ENCODE measurements around the gene SCFD2. TPM values are rescaled to one million over a fixed set of nuclear protein-coding genes. Genes with fewer than 3 reads are reported as not detected.
A peak's percentile ranks its signal among the peaks of the same experiment; 100 is the strongest.
"Not testable (repeated sequence)": the region's sequence is repeated elsewhere in the genome, so short reads cannot be mapped to it uniquely, and the experiment has no call there.

Gene SCFD2
- total and polyA plus RNA-seq, 10 of the 15 experiments (the other 5 are each of a cell fraction or from before 2014, with no cell fraction given) = 4.8 to 37.6 (median 24.9) TPM

GRCh38 chr4:53219148-53219547 is 146.7 kb downstream of the SCFD2 start:
- H3K4me1 ChIP-seq (ENCODE audit: control insufficient read depth, insufficient read depth, low read length); H3K4me2 ChIP-seq (ENCODE audit: control insufficient read depth, insufficient read depth); H4K20me1 ChIP-seq (ENCODE audit: control insufficient read depth, insufficient read depth); FAIRE-seq; H3K9ac ChIP-seq (ENCODE audit: control insufficient read depth, insufficient read depth, low read length); H3K36me3 ChIP-seq (ENCODE audit: control insufficient read depth in 2 of 2, insufficient read depth in 2 of 2, low read length in 1 of 2); RAD21 ChIA-PET (ENCODE audit: unreplicated experiment); DNase-seq (ENCODE audit: low read depth, low spot score); H2AFZ ChIP-seq (ENCODE audit: control insufficient read depth, low read depth, low read length); H3K4me3 ChIP-seq; in situ Hi-C loops (cut with MboI); BruUV-seq (replicated peaks); H3K79me2 ChIP-seq (ENCODE audit: control insufficient read depth, insufficient read depth, low read length); H3K9me3 ChIP-seq (replicated peaks; ENCODE audit: control insufficient read depth, insufficient read depth, low read length); intact Hi-C loops (cut with micrococcal nuclease; ENCODE audit: unreplicated experiment); H3K27ac ChIP-seq (ENCODE audit: control insufficient read depth, insufficient read depth); H3K27me3 ChIP-seq (replicated peaks in 1 of 2; ENCODE audit: control insufficient read depth in 2 of 2, insufficient read depth in 2 of 2, low read length in 1 of 2); CTCF ChIA-PET; ATAC-seq: not testable (repeated sequence)
- SMC1A ChIA-PET (ENCODE audit: uncharacterized antibody, unreplicated experiment) = interaction anchor here (1.5 kb wide), 1 partner anchor 435 kb away, joined by 5 read pairs; no protein-coding TSS in a partner anchor
- POLR2A ChIA-PET = interaction anchor here (0.6 kb wide), 1 partner anchor 131 kb away, joined by 5 read pairs; no protein-coding TSS in a partner anchor
- WGBS (ENCODE audit: insufficient coverage, insufficient replicate concordance, low lambda C conversion rate, missing lambda C conversion rate) = 90% methylated on average over 16 of the region's 16 CpGs

GRCh38 chr4:53208753-53209152 is 157.1 kb downstream of the SCFD2 start:
- H3K27ac ChIP-seq (ENCODE audit: control insufficient read depth, insufficient read depth) = no peak overlapping the region
- TF ChIP-seq, protein P1, sequence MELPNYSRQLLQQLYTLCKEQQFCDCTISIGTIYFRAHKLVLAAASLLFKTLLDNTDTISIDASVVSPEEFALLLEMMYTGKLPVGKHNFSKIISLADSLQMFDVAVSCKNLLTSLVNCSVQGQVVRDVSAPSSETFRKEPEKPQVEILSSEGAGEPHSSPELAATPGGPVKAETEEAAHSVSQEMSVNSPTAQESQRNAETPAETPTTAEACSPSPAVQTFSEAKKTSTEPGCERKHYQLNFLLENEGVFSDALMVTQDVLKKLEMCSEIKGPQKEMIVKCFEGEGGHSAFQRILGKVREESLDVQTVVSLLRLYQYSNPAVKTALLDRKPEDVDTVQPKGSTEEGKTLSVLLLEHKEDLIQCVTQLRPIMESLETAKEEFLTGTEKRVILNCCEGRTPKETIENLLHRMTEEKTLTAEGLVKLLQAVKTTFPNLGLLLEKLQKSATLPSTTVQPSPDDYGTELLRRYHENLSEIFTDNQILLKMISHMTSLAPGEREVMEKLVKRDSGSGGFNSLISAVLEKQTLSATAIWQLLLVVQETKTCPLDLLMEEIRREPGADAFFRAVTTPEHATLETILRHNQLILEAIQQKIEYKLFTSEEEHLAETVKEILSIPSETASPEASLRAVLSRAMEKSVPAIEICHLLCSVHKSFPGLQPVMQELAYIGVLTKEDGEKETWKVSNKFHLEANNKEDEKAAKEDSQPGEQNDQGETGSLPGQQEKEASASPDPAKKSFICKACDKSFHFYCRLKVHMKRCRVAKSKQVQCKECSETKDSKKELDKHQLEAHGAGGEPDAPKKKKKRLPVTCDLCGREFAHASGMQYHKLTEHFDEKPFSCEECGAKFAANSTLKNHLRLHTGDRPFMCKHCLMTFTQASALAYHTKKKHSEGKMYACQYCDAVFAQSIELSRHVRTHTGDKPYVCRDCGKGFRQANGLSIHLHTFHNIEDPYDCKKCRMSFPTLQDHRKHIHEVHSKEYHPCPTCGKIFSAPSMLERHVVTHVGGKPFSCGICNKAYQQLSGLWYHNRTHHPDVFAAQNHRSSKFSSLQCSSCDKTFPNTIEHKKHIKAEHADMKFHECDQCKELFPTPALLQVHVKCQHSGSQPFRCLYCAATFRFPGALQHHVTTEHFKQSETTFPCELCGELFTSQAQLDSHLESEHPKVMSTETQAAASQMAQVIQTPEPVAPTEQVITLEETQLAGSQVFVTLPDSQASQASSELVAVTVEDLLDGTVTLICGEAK (IDR thresholded peaks at IDR 0.05; ENCODE audit: borderline replicate concordance) = no peak
- no peak for TF ChIP-seq EP300 (IDR thresholded peaks at IDR 0.05; ENCODE audit: borderline replicate concordance in 1 of 2, control insufficient read depth in 1 of 2, low read depth in 2 of 2, low read length in 2 of 2)
- no peak for TF ChIP-seq NR2C2 (IDR thresholded peaks at IDR 0.05; ENCODE audit: borderline replicate concordance, control insufficient read depth, insufficient read length, low read depth)
- no peaks in the 10 kb centered on the region for H3K9me3 ChIP-seq (replicated peaks; ENCODE audit: control insufficient read depth, insufficient read depth, low read length)
- DNase-seq (ENCODE audit: low read depth, low spot score) (no peak), FAIRE-seq (peak; percentile 7), ATAC-seq (no peak)
- 99% methylated on average over 3 of the region's 3 CpGs for WGBS (ENCODE audit: insufficient coverage, insufficient replicate concordance, low lambda C conversion rate, missing lambda C conversion rate)
- H3K4me2 ChIP-seq (ENCODE audit: control insufficient read depth, insufficient read depth) = no peak overlapping the region
- SMC1A ChIA-PET (ENCODE audit: uncharacterized antibody, unreplicated experiment) = no interaction called here
- CTCF ChIA-PET = interaction anchor here (1.6 kb wide), 1 partner anchor 10 kb away, joined by 5 read pairs; no protein-coding TSS in a partner anchor
- H3K79me2 ChIP-seq (ENCODE audit: control insufficient read depth, insufficient read depth, low read length) = no peaks in the 10 kb centered on the region
- H3K9ac ChIP-seq (ENCODE audit: control insufficient read depth, insufficient read depth, low read length) = no peak overlapping the region
- no peaks in the 10 kb centered on the region for H3K36me3 ChIP-seq (ENCODE audit: control insufficient read depth in 2 of 2, insufficient read depth in 2 of 2, low read length in 1 of 2)
- H4K20me1 ChIP-seq (ENCODE audit: control insufficient read depth, insufficient read depth) = no peaks in the 10 kb centered on the region
- intact Hi-C loops (cut with micrococcal nuclease; ENCODE audit: unreplicated experiment) (no loop called here), in situ Hi-C loops (cut with MboI) (no loop called here)
- POLR2A ChIA-PET = no interaction called here
- H3K27me3 ChIP-seq (replicated peaks in 1 of 2; ENCODE audit: control insufficient read depth in 2 of 2, insufficient read depth in 2 of 2, low read length in 1 of 2) = no peaks in the 10 kb centered on the region
- no TSS peak for BruUV-seq (replicated peaks)
- RAD21 ChIA-PET (ENCODE audit: unreplicated experiment) = no interaction called here
- no peak overlapping the region for H2AFZ ChIP-seq (ENCODE audit: control insufficient read depth, low read depth, low read length)
- no peak overlapping the region for H3K4me3 ChIP-seq
- H3K4me1 ChIP-seq (ENCODE audit: control insufficient read depth, insufficient read depth, low read length) = no peaks in the 10 kb centered on the region
